ENCODE data around the gene NKD2.
"Not testable (repeated sequence)": the region's sequence is repeated elsewhere in the genome, so short reads cannot be mapped to it uniquely, and the experiment has no call there.

The NKD2 gene

GRCh38 chr5:1014781-1015221 lies 6.2 kb downstream of the NKD2 start:
- DNase-seq: no peak

GRCh38 chr5:1015507-1015906 lies 6.9 kb downstream of the NKD2 start:
- DNase-seq: no peak

- DNase-seq: no peak
These were observed 7.4 kb downstream of the NKD2 start for GRCh38 chr5:1016036-1016435.

GRCh38 chr5:1016476-1016875 lies 7.9 kb downstream of the NKD2 start:
- no peak for DNase-seq

DNA sequence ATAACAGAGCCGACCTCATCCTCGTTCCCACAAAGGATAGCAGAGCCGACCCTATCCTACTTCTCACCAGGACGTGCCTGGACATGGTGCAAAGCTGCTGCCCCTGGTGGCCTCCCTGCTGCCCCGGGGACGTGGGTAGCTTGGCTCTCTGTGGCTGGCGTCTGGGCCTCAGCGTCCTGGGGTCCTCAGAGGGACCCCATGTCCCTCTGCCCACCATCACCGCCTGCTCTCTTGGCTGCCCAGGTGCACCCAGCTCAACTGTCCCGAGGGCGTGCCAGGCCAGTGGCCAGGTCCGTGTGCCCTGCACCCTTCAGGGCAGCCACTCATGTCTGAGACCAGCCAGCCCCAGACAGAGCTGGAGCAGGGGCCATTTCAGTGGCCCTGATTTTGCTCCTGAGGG lies 8.5 kb downstream of the NKD2 start:
- no peak for DNase-seq

GRCh38 chr5:1017691-1018455 lies 9.3 kb downstream of the NKD2 start:
- DNase-seq: no peak

DNA sequence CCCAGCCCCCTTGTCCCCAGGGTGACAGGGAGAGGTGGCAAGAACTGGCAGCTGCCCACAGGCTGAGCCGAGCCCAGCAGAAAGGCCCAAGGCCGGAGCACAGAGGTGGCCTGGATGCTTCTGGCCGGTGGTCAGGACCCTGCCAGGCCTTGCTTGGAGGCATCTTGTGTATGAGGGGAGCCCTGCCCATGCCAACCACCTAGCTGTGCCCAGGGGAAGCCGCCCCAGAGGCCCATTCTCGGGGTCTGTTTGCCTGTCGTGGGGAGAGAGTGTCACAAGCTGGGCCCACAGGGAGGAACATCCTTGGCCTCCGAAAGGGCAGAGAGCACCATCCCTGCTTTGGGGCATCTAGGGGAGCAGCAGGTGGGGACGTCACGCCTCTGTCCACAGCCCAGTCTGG lies 10.0 kb downstream of the NKD2 start:
- no peak for DNase-seq

- no peak for DNase-seq
These were observed 10.7 kb downstream of the NKD2 start for GRCh38 chr5:1019001-1019905.

- no peak for DNase-seq
These were observed 11.9 kb downstream of the NKD2 start for GRCh38 chr5:1020452-1020961.

GRCh38 chr5:1021136-1021968 lies 12.8 kb downstream of the NKD2 start:
- DNase-seq: no peak

GRCh38 chr5:1021969-1022336 lies 13.4 kb downstream of the NKD2 start:
- DNase-seq: not testable (repeated sequence)

GRCh38 chr5:1026700-1027621 lies 18.4 kb downstream of the NKD2 start:
- DNase-seq: no peak

DNA sequence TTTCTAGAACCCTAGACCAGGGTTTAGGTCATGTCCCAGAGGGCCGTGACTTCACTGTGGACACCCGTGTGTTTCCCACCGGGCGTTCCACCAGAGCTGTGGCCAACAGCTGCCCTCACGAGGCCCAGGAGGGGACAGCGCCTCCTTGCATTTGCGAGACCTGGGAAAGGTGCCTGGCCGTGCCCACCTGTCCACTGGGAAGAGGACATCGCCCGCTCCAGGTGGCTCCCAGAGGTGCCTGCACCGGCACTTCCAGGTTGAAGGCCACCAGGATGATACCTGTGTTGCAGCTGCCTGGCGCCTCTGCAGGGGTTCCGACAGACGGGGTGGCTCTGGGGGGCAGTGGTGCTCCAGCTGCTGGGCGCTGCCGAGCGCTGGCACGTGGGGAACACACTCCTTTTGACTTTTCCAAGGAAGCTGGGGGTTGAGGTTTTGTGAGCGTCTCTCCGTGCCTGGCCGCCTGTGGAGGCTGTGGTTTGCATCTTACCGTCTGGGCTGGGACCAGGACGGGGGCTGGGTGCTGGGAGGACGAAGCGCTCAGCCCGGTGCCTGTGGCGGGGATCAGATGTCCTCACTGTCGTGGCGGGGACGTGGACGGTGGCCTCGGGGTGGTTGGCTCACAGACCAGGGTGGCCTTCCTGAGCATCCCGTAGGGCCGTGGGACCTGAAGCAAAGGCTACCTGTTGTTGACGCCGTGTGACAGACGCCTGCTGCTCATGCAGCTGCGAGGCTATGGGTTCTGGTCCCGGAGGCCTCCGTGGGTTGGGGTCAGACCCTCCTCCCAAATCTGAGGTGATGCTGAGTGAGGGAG lies 19.2 kb downstream of the NKD2 start:
- no peak for DNase-seq

GRCh38 chr5:1028481-1029281 lies 20.1 kb downstream of the NKD2 start:
- no peak for DNase-seq

GRCh38 chr5:1029282-1029944 lies 20.8 kb downstream of the NKD2 start:
- DNase-seq: no peak

DNA sequence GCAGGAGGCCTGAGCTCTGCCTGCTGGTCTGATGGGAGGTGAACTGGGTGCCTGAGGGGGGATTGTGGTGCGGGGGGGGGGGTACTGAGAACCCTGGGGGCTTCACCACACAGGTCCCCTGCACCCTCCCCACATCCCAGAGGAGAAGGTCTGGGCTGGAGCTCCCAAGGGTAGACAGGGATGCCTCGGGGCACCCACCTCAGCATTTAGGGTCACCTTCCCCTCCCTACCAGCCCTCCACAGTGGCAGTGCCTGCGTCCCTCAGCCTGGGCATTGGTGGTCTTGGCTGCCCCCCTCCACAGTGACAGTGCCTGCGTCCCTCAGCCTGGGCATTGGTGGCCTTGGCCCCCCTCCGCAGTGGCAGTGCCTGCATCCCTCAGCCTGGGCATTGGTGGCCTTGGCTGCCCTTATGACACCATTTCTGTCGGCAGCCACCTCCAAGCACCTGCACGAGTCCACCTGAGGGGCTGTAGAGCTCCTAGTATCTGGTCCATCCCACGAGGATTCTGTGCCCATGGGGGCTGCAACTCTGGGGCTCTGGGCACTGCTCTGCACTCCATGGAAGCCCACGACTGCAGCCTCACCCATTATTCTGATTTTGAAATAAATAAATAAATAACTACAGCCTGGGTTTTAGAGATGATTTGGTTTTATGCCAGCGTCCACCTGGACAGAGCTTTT lies 21.5 kb downstream of the NKD2 start:
- DNase-seq: no peak

DNA sequence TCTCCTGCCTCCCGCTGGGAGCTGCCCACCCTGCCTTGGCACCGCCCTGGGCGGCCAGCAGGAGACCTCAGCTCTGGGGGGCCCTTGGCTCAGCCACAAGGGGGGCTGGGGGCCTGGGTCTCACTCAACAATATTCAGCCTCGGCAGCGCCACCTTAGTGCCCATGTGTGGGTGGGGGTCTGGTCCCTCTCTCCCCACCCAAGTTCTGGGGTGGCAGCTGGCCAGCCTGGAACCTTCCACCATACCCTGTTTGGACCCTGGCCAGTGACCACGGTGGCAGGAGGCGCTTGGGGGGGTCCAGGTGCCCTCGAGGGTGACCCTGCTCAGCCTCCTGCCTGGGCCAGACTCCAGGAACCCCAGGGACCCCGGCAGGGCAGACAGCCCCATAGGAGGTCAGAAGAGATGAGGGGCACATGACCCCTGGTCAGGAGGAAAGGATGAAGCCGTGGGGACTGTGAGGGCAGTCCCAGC lies 22.2 kb downstream of the NKD2 start:
- DNase-seq: no peak

GRCh38 chr5:1031306-1031959 lies 22.8 kb downstream of the NKD2 start:
- DNase-seq: no peak

Measured in activated CD4-positive, alpha-beta T cell treated with anti-CD3 and anti-CD28 coated beads, Interleukin-2, Interleukin-6, amounts not matched to agents 100 ng/mL and 50 ng/mL, durations not matched to agents 16 hours and 8 hours (primary cell).